GM20000 (cell line): ENCODE measurements around the gene TECPR1.
A peak's percentile ranks its signal among the peaks of the same experiment; 100 is the strongest.

Experiments
- DNase-seq: peaks from one replicate; pipeline ENCODE4 v3.0.0; 2012; ENCODE audit warnings: low spot score
- TF ChIP-seq, protein P1 (sequence below): IDR thresholded peaks from 2 replicates; pipeline ENCODE4 v1.5.1; 2012; ENCODE audit warnings: mild to moderate bottlenecking, control low read depth; ENCODE audit errors: extremely low read depth, missing control alignments

The TECPR1 gene

GRCh38 chr7:98252425-98253054, 508 bp upstream of the TECPR1 start:
- no peak for DNase-seq
- TF ChIP-seq, protein P1, sequence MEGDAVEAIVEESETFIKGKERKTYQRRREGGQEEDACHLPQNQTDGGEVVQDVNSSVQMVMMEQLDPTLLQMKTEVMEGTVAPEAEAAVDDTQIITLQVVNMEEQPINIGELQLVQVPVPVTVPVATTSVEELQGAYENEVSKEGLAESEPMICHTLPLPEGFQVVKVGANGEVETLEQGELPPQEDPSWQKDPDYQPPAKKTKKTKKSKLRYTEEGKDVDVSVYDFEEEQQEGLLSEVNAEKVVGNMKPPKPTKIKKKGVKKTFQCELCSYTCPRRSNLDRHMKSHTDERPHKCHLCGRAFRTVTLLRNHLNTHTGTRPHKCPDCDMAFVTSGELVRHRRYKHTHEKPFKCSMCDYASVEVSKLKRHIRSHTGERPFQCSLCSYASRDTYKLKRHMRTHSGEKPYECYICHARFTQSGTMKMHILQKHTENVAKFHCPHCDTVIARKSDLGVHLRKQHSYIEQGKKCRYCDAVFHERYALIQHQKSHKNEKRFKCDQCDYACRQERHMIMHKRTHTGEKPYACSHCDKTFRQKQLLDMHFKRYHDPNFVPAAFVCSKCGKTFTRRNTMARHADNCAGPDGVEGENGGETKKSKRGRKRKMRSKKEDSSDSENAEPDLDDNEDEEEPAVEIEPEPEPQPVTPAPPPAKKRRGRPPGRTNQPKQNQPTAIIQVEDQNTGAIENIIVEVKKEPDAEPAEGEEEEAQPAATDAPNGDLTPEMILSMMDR: no peak

DNA sequence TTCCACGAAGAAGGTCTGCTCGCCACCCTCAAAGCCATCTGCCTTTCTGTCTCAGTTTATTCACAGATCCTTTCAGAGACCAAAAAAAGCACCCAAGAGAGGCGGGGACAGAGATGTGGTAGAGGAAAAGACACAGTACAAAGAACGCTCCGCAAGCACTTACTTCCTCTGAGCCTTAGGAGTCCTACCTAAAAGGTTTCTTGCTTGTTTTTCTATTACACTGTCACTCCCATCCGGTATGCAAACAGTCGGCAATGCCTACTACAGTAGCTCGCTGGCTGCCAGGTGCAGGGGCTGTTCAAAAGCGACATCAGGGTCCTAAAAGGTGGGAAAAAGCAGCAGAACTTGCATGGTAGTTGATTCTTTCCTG, 816 bp downstream of the TECPR1 start:
- peak; percentile 64 for DNase-seq
- TF ChIP-seq, protein P1: no peak

DNA sequence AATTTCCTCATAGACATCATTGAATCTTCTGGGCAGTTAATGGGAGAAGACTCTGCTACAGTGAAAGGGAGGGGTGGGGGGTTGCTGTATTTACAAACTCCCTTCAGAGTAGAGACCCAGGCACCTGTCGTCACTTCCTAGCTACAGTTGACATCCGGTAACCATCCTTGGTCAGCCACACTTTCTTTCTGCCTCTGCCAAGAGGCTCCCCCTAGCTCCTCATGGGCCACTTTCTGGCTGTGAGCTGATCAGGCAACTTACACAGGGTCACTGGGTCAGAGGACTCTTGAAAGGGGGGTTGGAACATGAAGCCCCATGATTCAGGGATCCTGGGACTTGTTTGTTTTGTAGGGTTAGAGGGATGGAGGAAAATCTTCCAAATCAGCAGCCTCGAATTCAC, 1.2 kb downstream of the TECPR1 start:
- DNase-seq: peak; percentile 79
- TF ChIP-seq, protein P1: no peak

- no peak for DNase-seq
Measured at GRCh38 chr7:98249106-98249505, 2.9 kb downstream of the TECPR1 start.

DNA sequence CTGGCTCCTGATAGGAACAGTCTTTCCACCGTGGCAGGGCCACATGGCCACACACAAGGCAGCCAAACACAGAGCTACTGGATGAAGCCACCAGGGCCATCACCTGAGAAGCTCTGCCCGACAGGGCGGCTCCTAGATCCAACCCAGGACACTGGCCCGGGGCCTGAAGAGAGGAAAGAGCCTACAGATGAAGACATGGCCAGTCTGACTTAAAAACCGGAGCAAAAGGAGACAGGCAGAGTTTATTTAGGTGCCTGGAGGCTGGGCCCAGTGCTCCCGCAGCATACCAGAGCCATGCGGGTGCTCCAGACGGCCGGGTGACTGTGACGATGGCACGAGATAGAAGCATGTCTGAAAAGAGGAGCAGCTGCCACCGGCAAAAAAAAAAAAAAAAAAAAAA, 3.9 kb downstream of the TECPR1 start:
- TF ChIP-seq, protein P1: no peak
- DNase-seq: no peak

More at GRCh38 chr7:98249106-98249505, 2.9 kb downstream of the TECPR1 start:
- TF ChIP-seq, protein P1: no peak

DNA sequence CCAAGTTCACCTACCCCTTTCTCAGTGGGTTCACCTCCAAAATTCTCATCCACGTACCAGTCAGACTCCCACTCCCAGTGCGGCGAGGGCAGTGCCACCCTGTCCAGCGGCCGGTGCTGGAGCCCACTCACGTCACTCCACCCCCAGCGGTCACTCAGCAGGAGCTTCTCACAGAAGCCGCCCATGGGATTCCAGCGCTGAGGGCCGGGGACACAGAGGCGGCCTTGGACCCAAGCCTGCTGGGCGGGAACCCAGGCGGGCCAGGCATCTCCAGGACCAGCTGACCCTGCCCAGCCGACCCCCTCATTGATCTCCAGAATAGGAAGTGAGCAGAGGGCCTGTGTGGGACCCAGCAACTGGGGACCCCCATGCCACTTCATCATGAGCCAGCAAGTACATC, 7.2 kb downstream of the TECPR1 start:
- TF ChIP-seq, protein P1: no peak
- no peak for DNase-seq

- DNase-seq: no peak
- TF ChIP-seq, protein P1: no peak
Measured at GRCh38 chr7:98242934-98243333, 9.1 kb downstream of the TECPR1 start.
